Liver (tissue), 9 donors: ENCODE data around the gene ADAR. TPM values are rescaled to one million over a fixed set of nuclear protein-coding genes. Genes with fewer than 3 reads are reported as not detected.
A peak's percentile ranks its signal among the peaks of the same experiment; 100 is the strongest.

Source experiments
- DNase-seq: peaks from one replicate; pipeline ENCODE4 v3.0.0-alpha.2; 2017; ENCODE audit warnings: low spot score
- H3K27ac ChIP-seq, 2 donors: one replicate each; pipeline ENCODE4 v1.7.0; 2013; ENCODE audit warnings: inconsistent platforms in 2 of 2, low read length in 2 of 2, control low read depth in 1 of 2, low read depth in 1 of 2, mild to moderate bottlenecking in 1 of 2
- H3K27me3 ChIP-seq, 4 donors: one replicate each; pipeline versions ENCODE4 v1.6.1 to v1.7.0; 2013; ENCODE audit warnings: low read length in 3 of 4, inconsistent platforms in 1 of 4, mild to moderate bottlenecking in 1 of 4, moderate library complexity in 1 of 4; ENCODE audit not compliant: control insufficient read depth in 4 of 4, insufficient read depth in 4 of 4
- H3K36me3 ChIP-seq, 4 donors: one replicate each; pipeline versions ENCODE4 v1.6.1 to v1.7.0; 2013; ENCODE audit warnings: low read length in 3 of 4, mild to moderate bottlenecking in 3 of 4, low read depth in 1 of 4, moderate library complexity in 1 of 4; ENCODE audit not compliant: control insufficient read depth in 4 of 4, insufficient read depth in 3 of 4
- H3K4me1 ChIP-seq, 4 donors: one replicate each; pipeline versions ENCODE4 v1.6.1 to v1.7.0; 2013; ENCODE audit warnings: low read length in 3 of 4, mild to moderate bottlenecking in 3 of 4, moderate library complexity in 1 of 4; ENCODE audit not compliant: control insufficient read depth in 4 of 4, insufficient read depth in 4 of 4
- H3K4me3 ChIP-seq, 3 donors: one replicate each; pipeline versions ENCODE4 v1.6.1 to v1.7.0; 2013; ENCODE audit warnings: low read length in 3 of 3, control low read depth in 1 of 3, low read depth in 1 of 3, mild to moderate bottlenecking in 1 of 3
- H3K9ac ChIP-seq, 2 donors: one replicate each; pipeline ENCODE4 v1.7.0; 2013; ENCODE audit warnings: low read length in 2 of 2, mild to moderate bottlenecking in 2 of 2, moderate library complexity in 2 of 2, control low read depth in 1 of 2, low read depth in 1 of 2
- H3K9me3 ChIP-seq, 4 donors: one replicate each; pipeline versions ENCODE4 v1.6.1 to v1.7.0; 2013; ENCODE audit warnings: low read length in 3 of 4; ENCODE audit not compliant: control insufficient read depth in 4 of 4
- EGR1 ChIP-seq, 2 donors: IDR thresholded peaks; 2 replicates each; pipeline ENCODE4 v1.6.1; 2016 to 2018; ENCODE audit warnings: antibody characterized with exemption in 2 of 2, low read depth in 2 of 2
- FOXA1 ChIP-seq: IDR thresholded peaks from 2 replicates; pipeline ENCODE4 v1.6.1; 2016; ENCODE audit warnings: antibody characterized with exemption
- FOXA2 ChIP-seq: IDR thresholded peaks from 2 replicates; pipeline ENCODE4 v1.6.1; 2016; ENCODE audit warnings: antibody characterized with exemption
- GABPA ChIP-seq, 2 donors: IDR thresholded peaks in 1 of 2; conservative IDR thresholded peaks in 1 of 2; 2 replicates each; pipeline ENCODE4 v1.6.1; 2016; ENCODE audit warnings: antibody characterized with exemption in 2 of 2, mild to moderate bottlenecking in 1 of 2, moderate library complexity in 1 of 2
- HNF4A ChIP-seq, 2 donors: conservative IDR thresholded peaks; 2 replicates each; pipeline ENCODE4 v1.6.1; 2016; ENCODE audit warnings: antibody characterized with exemption in 2 of 2, mild to moderate bottlenecking in 2 of 2
- HNF4G ChIP-seq: IDR thresholded peaks from 2 replicates; pipeline ENCODE4 v1.6.1; 2016; ENCODE audit warnings: antibody characterized with exemption
- JUND ChIP-seq, 2 donors: IDR thresholded peaks; 2 replicates each; pipeline ENCODE4 v1.6.1; 2016; ENCODE audit warnings: antibody characterized with exemption in 2 of 2
- NR2F2 ChIP-seq: IDR thresholded peaks from 2 replicates; pipeline ENCODE4 v1.6.1; 2016; ENCODE audit warnings: antibody characterized with exemption
- RAD21 ChIP-seq, 2 donors: IDR thresholded peaks; 2 replicates each; pipeline ENCODE4 v1.6.1; 2016; ENCODE audit warnings: antibody characterized with exemption in 2 of 2, mild to moderate bottlenecking in 2 of 2
- RXRA ChIP-seq, 2 donors: IDR thresholded peaks; 2 replicates each; pipeline ENCODE4 v1.6.1; 2017 to 2018; ENCODE audit warnings: antibody characterized with exemption in 2 of 2, mild to moderate bottlenecking in 1 of 2
- SP1 ChIP-seq: IDR thresholded peaks from 2 replicates; pipeline ENCODE4 v1.6.1; 2018; ENCODE audit warnings: antibody characterized with exemption, mild to moderate bottlenecking
- TAF1 ChIP-seq: conservative IDR thresholded peaks from 2 replicates; pipeline ENCODE4 v1.6.1; 2016; ENCODE audit warnings: antibody characterized with exemption, mild to moderate bottlenecking
- YY1 ChIP-seq: IDR thresholded peaks from 2 replicates; pipeline ENCODE4 v1.6.1; 2016; ENCODE audit warnings: antibody characterized with exemption, mild to moderate bottlenecking
- WGBS: extraction: QIAGEN DNeasy Blood & Tissue Kit; methylation state at CpG from one replicate; pipeline ENCODE4 v1.1.7; 2013; 5-methylcytosine and 5-hydroxymethylcytosine counted together
- polyA plus RNA-seq, 2 donors: library from polyadenylated mRNA; stranded (reverse) in 1 of 2; unstranded in 1 of 2; fragments of 200-250 nt in 1 of 2; fragments of >200 nt in 1 of 2; fragmentation: Nextera tagmentation in 1 of 2; extraction: Ambion mirVana in 1 of 2; gene quantifications; one replicate each; pipeline versions ENCODE4 v1.2.1 to v1.2.3, GENCODE V29; 2013 to 2015
- total RNA-seq, 2 donors: library from RNA; depleted of rRNA; stranded (reverse); fragments of >200 nt; gene quantifications; one replicate each; pipeline ENCODE4 v1.2.3, GENCODE V29; 2014
- TF ChIP-seq, protein P1 (sequence below): IDR thresholded peaks from 2 replicates; pipeline ENCODE4 v1.6.1; 2016; ENCODE audit warnings: antibody characterized with exemption, mild to moderate bottlenecking
- TF ChIP-seq, protein P2 (sequence below): IDR thresholded peaks from 2 replicates; pipeline ENCODE4 v1.6.1; 2016; ENCODE audit warnings: antibody characterized with exemption
- TF ChIP-seq, protein P3 (sequence below): IDR thresholded peaks from 2 replicates; pipeline ENCODE4 v1.6.1; 2016; ENCODE audit warnings: antibody characterized with exemption
- TF ChIP-seq, protein P4 (sequence below): IDR thresholded peaks from 2 replicates; pipeline ENCODE4 v1.6.1; 2016; ENCODE audit warnings: antibody characterized with exemption
- TF ChIP-seq, protein P5 (sequence below): fragments of 150-350 bp; IDR thresholded peaks from 2 replicates; pipeline ENCODE4 v1.5.1; 2017; ENCODE audit warnings: improper control_type of control experiment, low read depth, low read length; ENCODE audit not compliant: missing input control
- donor health status: healthy.
- donor health status: healthy.
- donor health status: healthy.
- donor health status: healthy.
- donor health status: healthy.

The ADAR gene
- total and polyA plus RNA-seq, 4 donors: 39.3 to 76.1 (median 51.1) TPM

DNA sequence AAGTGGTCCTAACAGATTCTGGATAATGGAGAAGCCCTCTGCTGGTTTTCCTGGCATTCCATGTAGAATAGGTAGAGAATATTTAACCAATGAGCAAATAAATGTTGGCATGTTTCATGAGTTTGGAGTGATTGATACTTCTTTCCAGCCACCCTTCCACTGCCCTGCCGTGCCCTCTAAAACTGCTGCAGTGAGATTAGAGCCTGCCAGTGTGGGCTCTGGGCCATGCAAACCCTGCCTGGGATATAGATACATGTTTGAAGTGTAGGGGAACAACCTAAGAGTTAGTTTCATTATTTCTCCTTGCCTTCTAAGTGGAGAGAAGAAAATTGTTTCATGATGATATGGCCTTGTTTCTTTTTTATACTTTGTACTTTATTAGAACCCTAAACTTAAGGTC is 60.0 kb downstream of the ADAR start:
- WGBS: 13% methylated on average over 1 of the region's 1 CpG
- Histone ChIP-seq H3K9me3 (no peaks in the 10 kb centered on the region), H3K27me3 (no peaks in the 10 kb centered on the region), H3K27ac (peak overlapping the region; percentile 74 to 82), H3K36me3 (peaks cover 18 to 41% (median 30%) of the 10 kb centered on the region in 4 donors), H3K9ac (no peak overlapping the region), H3K4me3 (no peak overlapping the region), H3K4me1 (peaks cover 12 to 45% (median 37%) of the 10 kb centered on the region in 4 donors)
- DNase-seq: no peak
- TF ChIP-seq FOXA2 (peak; percentile 23), RAD21 (IDR thresholded peaks at IDR 0.05) (peak; percentile 43 to 45), TAF1 (no peak), EGR1 (IDR thresholded peaks at IDR 0.05; ENCODE audit: low read depth in 2 of 2) (no peak), HNF4A (conservative IDR thresholded peaks at IDR 0.05) (peak; percentile 29 to 62), FOXA1 (no peak), GABPA (IDR thresholded peaks at IDR 0.05 in 1 of 2, conservative IDR thresholded peaks at IDR 0.05 in 1 of 2) (peak in 1 of 2 donors; percentile 24), JUND (IDR thresholded peaks at IDR 0.05) (peak; percentile 18 to 49), NR2F2 (no peak), HNF4G (no peak), YY1 (peak; percentile 79), RXRA (IDR thresholded peaks at IDR 0.05) (peak; percentile 85 to 86), SP1 (peak; percentile 75)
- TF ChIP-seq, protein P1, sequence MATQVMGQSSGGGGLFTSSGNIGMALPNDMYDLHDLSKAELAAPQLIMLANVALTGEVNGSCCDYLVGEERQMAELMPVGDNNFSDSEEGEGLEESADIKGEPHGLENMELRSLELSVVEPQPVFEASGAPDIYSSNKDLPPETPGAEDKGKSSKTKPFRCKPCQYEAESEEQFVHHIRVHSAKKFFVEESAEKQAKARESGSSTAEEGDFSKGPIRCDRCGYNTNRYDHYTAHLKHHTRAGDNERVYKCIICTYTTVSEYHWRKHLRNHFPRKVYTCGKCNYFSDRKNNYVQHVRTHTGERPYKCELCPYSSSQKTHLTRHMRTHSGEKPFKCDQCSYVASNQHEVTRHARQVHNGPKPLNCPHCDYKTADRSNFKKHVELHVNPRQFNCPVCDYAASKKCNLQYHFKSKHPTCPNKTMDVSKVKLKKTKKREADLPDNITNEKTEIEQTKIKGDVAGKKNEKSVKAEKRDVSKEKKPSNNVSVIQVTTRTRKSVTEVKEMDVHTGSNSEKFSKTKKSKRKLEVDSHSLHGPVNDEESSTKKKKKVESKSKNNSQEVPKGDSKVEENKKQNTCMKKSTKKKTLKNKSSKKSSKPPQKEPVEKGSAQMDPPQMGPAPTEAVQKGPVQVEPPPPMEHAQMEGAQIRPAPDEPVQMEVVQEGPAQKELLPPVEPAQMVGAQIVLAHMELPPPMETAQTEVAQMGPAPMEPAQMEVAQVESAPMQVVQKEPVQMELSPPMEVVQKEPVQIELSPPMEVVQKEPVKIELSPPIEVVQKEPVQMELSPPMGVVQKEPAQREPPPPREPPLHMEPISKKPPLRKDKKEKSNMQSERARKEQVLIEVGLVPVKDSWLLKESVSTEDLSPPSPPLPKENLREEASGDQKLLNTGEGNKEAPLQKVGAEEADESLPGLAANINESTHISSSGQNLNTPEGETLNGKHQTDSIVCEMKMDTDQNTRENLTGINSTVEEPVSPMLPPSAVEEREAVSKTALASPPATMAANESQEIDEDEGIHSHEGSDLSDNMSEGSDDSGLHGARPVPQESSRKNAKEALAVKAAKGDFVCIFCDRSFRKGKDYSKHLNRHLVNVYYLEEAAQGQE: peak; percentile 56
- TF ChIP-seq, protein P2, sequence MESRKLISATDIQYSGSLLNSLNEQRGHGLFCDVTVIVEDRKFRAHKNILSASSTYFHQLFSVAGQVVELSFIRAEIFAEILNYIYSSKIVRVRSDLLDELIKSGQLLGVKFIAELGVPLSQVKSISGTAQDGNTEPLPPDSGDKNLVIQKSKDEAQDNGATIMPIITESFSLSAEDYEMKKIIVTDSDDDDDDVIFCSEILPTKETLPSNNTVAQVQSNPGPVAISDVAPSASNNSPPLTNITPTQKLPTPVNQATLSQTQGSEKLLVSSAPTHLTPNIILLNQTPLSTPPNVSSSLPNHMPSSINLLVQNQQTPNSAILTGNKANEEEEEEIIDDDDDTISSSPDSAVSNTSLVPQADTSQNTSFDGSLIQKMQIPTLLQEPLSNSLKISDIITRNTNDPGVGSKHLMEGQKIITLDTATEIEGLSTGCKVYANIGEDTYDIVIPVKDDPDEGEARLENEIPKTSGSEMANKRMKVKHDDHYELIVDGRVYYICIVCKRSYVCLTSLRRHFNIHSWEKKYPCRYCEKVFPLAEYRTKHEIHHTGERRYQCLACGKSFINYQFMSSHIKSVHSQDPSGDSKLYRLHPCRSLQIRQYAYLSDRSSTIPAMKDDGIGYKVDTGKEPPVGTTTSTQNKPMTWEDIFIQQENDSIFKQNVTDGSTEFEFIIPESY: peak; percentile 43
- TF ChIP-seq, protein P3, sequence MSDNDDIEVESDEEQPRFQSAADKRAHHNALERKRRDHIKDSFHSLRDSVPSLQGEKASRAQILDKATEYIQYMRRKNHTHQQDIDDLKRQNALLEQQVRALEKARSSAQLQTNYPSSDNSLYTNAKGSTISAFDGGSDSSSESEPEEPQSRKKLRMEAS: peak; percentile 49
- TF ChIP-seq, protein P4, sequence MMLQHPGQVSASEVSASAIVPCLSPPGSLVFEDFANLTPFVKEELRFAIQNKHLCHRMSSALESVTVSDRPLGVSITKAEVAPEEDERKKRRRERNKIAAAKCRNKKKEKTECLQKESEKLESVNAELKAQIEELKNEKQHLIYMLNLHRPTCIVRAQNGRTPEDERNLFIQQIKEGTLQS: no peak
- TF ChIP-seq, protein P5, sequence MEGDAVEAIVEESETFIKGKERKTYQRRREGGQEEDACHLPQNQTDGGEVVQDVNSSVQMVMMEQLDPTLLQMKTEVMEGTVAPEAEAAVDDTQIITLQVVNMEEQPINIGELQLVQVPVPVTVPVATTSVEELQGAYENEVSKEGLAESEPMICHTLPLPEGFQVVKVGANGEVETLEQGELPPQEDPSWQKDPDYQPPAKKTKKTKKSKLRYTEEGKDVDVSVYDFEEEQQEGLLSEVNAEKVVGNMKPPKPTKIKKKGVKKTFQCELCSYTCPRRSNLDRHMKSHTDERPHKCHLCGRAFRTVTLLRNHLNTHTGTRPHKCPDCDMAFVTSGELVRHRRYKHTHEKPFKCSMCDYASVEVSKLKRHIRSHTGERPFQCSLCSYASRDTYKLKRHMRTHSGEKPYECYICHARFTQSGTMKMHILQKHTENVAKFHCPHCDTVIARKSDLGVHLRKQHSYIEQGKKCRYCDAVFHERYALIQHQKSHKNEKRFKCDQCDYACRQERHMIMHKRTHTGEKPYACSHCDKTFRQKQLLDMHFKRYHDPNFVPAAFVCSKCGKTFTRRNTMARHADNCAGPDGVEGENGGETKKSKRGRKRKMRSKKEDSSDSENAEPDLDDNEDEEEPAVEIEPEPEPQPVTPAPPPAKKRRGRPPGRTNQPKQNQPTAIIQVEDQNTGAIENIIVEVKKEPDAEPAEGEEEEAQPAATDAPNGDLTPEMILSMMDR: peak; percentile 10
